ENCODE data around the gene POLR3K.

- TF ChIP-seq CTCF (IDR thresholded peaks at IDR 0.05) (no peak), ZFX (IDR thresholded peaks at IDR 0.05; ENCODE audit: borderline replicate concordance) (no peak)
Measured at GRCh38 chr16:42691-43090, 10.7 kb downstream of the POLR3K start.

All from 22Rv1 (cell line).